GM15510 (cell line): Measurements from ENCODE around the gene DUXB.
A peak's percentile ranks its signal among the peaks of the same experiment; 100 is the strongest.

Experiments
- POLR2A ChIP-seq: IDR thresholded peaks from 3 replicates; pipeline ENCODE4 v1.6.1; 2011; ENCODE audit warnings: borderline replicate concordance; ENCODE audit not compliant: insufficient read length; ENCODE audit errors: extremely low read depth

DUXB gene

DNA sequence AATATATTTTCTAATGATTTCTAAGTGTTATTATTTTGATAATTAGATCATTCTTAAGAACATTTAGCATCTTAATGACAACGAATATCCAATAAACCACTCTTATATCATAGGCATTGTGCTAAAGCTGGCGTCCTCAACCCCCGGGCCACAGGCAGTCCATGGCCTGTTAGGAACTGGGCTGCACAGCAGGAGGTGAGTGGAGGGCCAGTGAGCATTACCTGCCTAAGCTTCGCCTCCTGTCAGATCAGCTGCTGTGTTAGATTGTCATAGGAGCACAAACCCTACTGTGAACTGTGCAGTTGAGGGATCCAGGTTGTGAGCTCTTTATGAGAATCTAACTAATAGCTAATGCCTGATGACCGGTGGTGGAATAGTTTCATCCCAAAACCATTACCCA lies 3.7 kb downstream of the DUXB start:
- TF ChIP-seq POLR2A: no peak

DNA sequence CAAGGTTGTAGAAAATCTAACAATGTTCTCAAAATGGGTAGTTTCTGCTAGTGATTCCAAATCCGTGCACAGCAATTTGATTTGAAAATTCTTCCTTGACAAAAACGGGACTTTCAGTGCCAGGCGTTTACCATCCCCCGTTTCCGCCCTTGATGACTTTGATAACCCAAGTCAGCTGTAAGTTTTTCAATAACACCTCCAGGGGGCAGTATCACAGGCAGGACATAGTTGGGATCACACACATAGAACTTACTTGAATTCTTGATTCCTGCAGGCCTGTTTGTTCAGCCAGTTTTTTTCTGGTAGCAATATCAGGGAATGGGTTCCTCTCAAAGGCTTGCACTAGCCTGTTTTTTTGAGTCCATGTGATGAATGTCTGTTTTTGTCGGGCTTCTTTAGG lies 5.6 kb downstream of the DUXB start:
- TF ChIP-seq POLR2A: no peak

DNA sequence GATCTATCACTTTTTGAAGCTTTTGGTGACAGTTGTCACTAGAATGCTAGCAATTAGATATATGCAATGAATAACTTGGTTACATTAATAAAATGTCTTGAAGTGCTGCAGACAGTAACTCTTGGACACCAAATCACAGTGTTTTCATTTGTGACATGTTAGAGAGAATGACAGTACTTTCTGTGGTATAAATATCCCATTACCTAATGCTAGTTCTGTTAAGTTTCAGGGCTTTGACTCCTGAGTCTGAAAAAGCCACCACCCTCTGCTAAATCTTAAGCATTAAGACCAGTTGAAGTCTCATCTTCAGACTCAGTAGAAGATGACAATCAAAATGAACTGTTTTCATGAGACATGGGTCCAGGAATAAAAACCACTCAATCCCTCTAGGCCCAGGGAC lies 13.9 kb downstream of the DUXB start:
- no peak for TF ChIP-seq POLR2A

DNA sequence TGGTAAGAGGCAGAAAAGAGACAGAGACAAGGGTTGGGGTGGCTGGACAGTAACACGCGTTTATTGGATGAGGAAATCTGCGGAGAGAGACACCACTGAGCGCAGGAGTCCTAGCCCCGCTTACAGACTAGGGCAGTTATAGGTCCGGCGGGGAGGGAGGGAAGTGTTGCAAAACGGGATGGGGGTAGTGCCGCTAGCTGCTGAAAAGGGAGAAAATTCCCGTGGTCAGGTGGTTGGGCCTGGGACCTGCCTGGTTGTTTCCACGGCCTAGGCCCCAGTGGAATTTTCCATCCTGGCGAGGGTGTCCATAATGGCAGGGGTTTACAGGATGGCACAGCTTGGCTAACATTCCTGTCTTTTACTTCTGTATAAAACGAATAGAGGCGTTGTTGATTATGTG lies 19.0 kb downstream of the DUXB start:
- no peak for TF ChIP-seq POLR2A

DNA sequence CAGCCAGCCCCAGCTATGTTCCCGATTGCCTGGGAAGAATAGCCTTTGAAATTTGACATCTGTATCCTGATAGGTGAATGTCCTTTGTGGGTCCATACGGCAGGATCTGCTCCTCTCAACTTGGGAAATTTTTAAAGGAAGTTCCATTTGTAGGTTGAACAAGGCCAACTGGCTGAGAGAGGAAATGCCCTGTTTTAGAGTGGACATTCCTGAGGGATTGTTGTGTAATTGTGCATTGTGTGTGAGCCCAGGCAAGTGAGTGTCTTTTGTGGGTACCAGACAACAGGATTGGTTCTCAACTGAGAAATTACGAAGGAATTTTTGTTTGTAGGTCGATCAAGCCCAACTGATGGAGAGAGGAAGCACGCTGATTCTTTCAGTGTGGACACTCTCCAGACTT lies 21.9 kb downstream of the DUXB start:
- no peak for TF ChIP-seq POLR2A

DNA sequence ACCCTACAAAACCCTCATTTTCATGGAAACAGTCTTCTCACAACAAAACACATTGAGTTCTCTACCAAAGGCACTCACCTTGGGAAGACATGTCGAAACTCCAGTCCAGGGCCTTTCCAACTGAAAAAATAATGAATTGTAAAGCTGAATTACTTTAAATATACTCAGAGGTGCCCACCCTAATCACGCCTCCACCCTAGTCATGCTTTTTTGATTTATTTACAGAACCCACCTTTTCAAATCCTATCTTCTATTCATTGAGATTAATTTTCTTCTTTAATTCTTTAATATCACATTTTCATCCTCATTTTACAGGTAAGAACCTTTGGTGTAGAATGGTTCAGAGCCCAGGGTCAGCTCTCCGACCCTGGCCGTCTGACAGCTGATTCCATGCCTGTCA lies 24.4 kb downstream of the DUXB start, which contains the start of gene CPHXL2:
Gene CPHXL2 (minus strand): TSS at position 101 of the 400 bp plus-strand sequence. CDS start 10 bp downstream, at position 91.
- TF ChIP-seq POLR2A: no peak

DNA sequence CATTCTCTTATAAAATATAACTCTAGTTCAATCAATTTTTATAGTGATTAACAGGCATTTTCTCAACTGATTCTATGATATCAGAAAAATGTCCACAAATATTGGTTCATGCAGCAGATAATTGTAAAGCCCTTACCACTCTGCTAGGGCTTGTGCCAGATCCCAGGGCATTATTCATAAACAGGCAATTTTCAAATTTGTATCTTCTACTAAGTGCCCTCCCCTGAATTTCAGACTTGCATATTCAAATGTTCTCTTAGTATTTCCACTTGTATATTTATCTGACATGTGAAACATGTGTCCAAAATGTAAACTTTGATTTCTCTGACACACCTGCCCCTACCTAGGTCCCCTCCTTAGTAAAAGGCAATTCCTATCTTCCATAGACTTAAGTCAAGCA lies 33.8 kb downstream of the DUXB start:
- TF ChIP-seq POLR2A: no peak

DNA sequence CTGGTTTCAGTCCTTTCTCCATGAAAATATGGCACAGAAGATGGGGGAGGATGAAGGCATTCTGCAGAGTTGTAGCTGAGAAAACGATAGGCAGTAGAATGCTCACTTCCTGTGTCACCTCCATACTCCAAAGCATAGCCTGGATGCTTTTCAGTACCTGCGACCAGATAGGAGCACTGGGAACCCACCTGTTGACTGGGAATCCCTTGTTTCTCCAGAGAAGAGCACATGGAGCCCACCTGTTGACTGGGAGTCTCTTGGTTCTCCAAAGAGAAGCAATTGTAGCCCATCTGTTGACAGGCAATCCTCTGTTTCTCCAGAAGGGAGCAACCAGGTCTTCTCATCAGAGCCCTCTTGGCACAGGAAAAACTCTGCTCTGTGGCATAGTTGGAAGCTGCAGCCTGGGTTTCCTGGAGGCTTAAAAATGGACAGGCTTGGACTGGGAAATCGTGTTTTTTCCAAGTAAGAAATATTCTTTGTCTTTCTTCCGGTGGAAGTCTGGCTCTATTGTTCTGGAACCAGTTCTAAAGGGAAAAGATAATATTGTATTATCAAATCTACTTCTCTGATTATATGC lies 40.4 kb downstream of the DUXB start:
- no peak for TF ChIP-seq POLR2A

DNA sequence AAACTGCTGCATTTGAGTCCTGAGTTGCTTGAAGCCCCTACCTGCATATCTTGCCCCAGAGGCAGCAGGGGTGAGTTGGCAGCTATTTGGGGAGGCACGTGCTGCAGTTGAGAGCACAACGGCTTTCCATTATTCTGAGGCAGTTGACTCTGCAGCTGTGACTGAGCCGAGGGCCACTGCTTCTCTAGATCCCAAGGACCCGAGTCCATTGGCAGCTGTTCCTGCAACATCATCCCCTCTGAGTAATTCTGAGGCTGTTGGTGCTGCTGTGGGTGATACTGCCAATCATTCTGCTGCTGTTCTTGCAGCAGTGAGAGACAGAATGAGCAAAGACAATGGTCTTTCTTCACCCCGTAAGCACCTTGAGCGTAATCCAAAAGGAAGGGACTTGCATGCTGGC lies 40.9 kb downstream of the DUXB start:
- TF ChIP-seq POLR2A: no peak

DNA sequence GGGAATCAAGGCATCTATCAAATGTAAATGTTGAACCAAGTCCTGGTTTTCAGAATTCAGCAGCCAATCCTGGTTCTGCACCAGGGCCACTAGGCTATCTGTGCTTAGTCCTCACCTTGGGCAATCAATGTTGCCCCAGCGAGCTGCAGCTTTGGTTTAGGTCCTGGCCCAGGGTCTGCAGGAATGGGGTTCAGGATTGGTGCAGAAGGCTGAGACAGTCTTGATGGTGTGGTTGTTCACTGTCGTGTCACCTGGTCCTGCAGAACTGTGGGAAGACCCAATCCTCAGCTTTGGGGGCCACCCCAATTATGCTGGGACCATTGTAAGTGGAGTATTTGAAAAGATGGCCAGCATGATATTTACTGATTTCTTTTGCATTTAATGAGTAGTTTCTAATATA lies 43.1 kb downstream of the DUXB start:
- TF ChIP-seq POLR2A: no peak

DNA sequence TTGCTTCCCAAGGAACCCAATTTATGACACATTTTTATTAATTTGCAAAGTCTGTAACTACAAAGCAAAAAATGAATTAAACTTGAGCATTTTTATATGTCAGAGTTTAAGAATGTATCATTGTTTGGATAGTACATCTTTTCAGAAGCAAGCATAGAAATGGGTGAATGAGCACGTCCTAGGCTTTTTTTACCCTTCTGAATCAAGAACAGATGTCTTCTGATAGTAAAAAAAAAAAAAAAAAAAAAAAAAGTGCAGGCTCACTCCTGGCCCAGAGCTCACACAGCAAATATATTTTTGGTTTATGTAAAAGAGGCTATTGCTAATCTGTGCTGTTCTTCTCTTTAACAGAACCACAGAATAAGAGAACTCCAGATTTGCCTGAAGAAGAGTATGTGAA lies 47.3 kb downstream of the DUXB start:
- TF ChIP-seq POLR2A: no peak

DNA sequence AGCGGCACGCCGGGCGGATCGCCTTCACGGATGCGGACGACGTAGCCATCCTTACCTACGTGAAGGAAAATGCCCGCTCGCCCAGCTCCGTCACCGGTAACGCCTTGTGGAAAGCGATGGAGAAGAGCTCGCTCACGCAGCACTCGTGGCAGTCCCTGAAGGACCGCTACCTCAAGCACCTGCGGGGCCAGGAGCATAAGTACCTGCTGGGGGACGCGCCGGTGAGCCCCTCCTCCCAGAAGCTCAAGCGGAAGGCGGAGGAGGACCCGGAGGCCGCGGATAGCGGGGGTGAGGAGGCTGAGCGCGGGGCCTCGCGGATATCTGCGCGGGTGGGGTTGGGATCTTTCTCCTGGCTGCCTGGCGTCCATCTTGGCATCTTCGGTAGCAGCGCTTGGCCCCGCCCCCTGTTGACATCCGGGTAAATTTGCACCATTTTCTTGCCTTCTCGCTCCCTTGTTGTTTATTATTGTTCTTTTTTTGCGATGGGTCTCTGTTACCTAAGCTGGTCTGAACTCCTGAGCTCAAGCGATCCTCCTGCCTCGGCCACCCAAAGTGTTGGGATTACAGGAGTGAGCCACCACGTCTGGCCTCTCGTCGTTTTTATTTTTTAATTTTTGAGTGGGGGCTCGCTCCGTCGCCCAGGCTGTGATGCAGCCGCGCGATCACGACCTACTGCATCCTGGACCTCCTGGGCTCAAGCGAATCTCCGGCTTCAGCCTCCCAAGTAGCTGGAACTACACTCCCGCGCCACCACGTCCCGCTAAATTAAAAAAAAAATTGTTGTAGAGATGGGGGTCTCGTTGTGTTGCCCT lies 52.8 kb downstream of the DUXB start:
- peak; percentile 43 for TF ChIP-seq POLR2A

DNA sequence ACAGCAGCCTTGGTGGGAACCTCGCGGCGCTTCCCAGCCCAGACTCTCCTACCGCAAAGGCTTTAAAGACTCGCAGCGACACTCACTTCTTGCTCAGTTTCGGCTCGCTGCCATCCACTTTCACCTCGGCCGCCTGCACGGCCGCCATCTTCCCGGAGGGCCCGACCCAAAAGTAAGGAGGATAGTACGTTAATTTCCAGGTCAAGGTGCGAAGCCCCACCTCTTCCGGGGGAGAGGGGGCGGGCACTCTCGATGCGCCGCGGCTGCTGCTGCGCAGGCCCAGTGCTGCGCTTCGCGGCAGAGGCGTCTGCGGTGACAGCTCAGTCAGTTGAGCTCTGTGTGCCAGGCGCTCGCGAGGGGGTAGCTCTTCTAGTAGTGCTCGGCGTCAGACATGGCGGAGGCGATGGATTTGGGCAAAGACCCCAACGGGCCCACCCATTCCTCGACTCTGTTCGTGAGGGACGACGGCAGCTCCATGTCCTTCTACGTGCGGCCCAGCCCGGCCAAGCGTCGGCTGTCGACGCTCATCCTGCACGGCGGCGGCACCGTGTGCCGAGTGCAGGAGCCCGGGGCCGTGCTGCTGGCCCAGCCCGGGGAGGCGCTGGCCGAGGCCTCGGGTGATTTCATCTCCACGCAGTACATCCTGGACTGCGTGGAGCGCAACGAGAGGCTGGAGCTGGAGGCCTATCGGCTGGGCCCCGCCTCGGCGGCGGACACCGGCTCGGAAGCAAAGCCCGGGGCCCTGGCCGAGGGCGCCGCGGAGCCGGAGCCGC lies 53.6 kb downstream of the DUXB start, which contains the start of the genes KARS1 and TERF2IP:
Gene KARS1 (minus strand): TSS at position 174 of the 773 bp plus-strand sequence. CDS start 26 bp downstream, at position 148.
Gene TERF2IP (plus strand): TSS at position 282 of the 773 bp plus-strand sequence. CDS start 110 bp downstream, at position 392.
- TF ChIP-seq POLR2A: peak; percentile 96

DNA sequence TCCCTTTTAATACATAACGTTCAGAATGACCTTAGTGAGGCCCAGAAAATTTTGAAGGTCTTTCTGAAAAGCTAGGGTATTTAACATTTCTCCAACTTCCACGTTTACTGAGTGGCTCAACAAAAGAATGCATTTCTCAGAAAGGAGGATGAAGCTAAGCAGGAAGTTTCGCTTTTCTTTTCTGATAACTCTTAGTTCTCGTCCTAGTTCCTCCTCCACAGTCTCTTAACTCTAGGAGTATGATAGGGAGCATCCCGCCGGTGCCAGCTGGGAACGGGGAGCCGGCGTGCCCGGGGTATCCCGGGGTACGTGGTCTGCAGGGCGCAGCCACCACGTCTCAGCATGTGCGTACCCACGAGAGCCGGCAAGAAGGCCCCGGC lies 54.2 kb downstream of the DUXB start:
- TF ChIP-seq POLR2A: no peak
